Measurements from ENCODE around the gene DSG2.
"Not testable (repeated sequence)": the region's sequence is repeated elsewhere in the genome, so short reads cannot be mapped to it uniquely, and the experiment has no call there.

Gene DSG2

GRCh38 chr18:31503011-31503410 lies 5.0 kb downstream of the DSG2 start:
- DNase-seq = no peak

- no peak for DNase-seq
Measured at GRCh38 chr18:31504455-31505147, 6.6 kb downstream of the DSG2 start.

- DNase-seq = no peak
Measured at GRCh38 chr18:31505156-31505555, 7.2 kb downstream of the DSG2 start.

GRCh38 chr18:31506024-31506742 lies 8.2 kb downstream of the DSG2 start:
- DNase-seq = no peak

- not testable (repeated sequence) for DNase-seq
Measured at GRCh38 chr18:31507124-31507523, 9.1 kb downstream of the DSG2 start.

- DNase-seq = no peak
Measured at GRCh38 chr18:31508781-31509180, 10.8 kb downstream of the DSG2 start.

- DNase-seq = no peak
Measured at GRCh38 chr18:31509571-31509970, 11.6 kb downstream of the DSG2 start.

GRCh38 chr18:31510319-31510718 lies 12.3 kb downstream of the DSG2 start:
- no peak for DNase-seq

- no peak for DNase-seq
Measured at GRCh38 chr18:31511098-31511497, 13.1 kb downstream of the DSG2 start.

GRCh38 chr18:31512203-31512764 lies 14.3 kb downstream of the DSG2 start:
- no peak for DNase-seq

- no peak for DNase-seq
Measured at GRCh38 chr18:31513189-31513935, 15.4 kb downstream of the DSG2 start.

GRCh38 chr18:31516437-31516836 lies 18.5 kb downstream of the DSG2 start:
- no peak for DNase-seq

GRCh38 chr18:31526374-31526773 lies 28.4 kb downstream of the DSG2 start:
- no peak for DNase-seq

- DNase-seq = no peak
Measured at GRCh38 chr18:31533236-31533635, 35.3 kb downstream of the DSG2 start.

GRCh38 chr18:31538837-31539236 lies 40.9 kb downstream of the DSG2 start:
- no peak for DNase-seq

- DNase-seq = no peak
Measured at GRCh38 chr18:31546476-31546875, 48.5 kb downstream of the DSG2 start.

GRCh38 chr18:31548853-31549252 lies 50.9 kb downstream of the DSG2 start:
- no peak for DNase-seq

GRCh38 chr18:31549416-31549815 lies 51.4 kb downstream of the DSG2 start:
- no peak for DNase-seq

- no peak for DNase-seq
Measured at GRCh38 chr18:31551883-31552282, 53.9 kb downstream of the DSG2 start.

- no peak for DNase-seq
Measured at GRCh38 chr18:31553800-31554199, 55.8 kb downstream of the DSG2 start.

GRCh38 chr18:31554776-31555175 lies 56.8 kb downstream of the DSG2 start:
- no peak for DNase-seq

GRCh38 chr18:31555971-31556747 lies 58.2 kb downstream of the DSG2 start:
- DNase-seq = no peak

GRCh38 chr18:31557446-31557845 lies 59.5 kb downstream of the DSG2 start:
- DNase-seq = no peak

All from activated effector memory CD4-positive, alpha-beta T cell treated with anti-CD3 and anti-CD28 coated beads, Interleukin-2, amount 50 U/mL, for 16 hours (primary cell).